GM18519 (cell line): ENCODE measurements around the gene ICA1.

Experiments
- ATAC-seq: cut with Tn5 transposase; IDR thresholded peaks from one replicate; pipeline ENCODE4 v1.9.1; 2021; ENCODE audit warnings: mild to moderate bottlenecking, moderate library complexity; ENCODE audit not compliant: unreplicated experiment, low FRiP score

ICA1 gene

DNA sequence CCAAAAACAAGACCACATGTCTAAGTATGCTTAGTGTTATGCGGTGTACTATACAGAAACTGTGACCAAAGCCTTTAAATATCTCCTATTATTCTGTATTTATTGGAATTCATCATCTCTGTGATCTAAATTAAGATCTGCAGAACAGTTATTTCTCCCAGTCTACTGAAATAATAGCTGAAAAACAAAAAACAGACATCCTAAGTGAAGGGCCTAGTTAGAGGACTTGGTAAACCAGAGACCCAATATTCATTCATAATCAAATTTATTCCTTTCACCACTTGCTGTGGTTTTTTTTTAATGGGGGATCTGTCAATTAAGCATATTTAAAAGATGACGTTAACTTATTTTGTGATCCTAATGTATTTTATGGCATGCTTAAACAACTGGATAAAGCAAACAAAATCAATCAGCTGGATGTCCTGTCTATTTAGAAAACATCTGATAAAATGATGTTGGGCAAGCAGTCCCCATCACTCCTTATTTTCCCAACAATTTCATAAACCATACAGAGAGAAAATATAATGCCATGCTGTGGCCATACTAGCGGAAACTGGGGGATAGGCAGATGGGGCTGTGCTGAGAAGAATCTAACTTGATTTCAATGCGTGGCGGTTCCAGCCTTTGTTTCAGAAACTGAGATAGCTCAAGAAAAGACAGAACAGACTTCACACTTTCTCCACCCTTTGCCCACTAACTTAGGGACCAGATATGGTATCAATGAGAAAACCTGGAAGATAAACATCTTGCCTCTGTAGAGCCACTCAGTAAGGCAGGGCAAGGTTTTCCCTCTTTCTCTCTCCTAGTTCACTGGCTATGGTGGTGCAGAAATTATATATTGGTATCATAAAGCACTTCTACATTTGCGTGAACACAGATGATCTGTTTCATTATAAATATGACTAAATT lies 32.9 kb downstream of the ICA1 start:
- ATAC-seq = no peak

DNA sequence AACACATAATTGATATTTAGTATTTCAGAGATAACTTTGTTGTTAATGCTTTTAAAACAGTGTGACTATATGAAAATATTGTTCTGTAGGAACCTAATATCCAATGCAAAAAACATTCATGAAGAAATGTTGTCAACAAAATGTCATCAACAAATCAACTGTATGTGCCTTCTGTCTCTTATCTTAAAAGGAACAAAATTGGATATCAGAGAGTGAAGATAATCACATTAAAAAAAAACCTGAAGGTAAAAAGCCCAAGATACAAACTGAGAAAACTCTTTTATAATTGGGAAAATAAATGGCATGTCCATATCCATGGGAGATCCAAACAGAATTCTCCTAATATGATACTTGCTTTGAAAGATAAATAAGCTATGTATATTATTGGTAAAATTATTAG lies 33.9 kb downstream of the ICA1 start:
- no peak for ATAC-seq

DNA sequence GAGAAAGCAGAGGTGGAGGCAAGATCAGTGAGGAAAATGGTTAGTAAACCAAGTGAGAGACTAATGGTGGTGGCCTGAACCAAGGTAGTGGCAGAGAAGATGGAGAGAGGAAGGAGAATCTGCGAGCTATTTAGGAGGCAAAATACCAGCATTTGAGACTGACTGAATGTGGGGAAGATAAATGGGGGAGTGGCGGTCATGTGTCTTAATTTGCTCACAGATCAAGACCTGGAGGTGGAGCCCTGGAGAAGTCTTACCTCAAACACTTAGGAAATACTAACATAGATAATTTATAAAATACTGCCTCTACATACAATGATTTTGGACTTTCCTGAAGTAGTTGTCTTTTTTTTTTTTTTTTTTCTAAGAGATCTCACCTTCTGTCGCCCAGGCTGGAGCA lies 34.7 kb downstream of the ICA1 start:
- ATAC-seq = no peak

DNA sequence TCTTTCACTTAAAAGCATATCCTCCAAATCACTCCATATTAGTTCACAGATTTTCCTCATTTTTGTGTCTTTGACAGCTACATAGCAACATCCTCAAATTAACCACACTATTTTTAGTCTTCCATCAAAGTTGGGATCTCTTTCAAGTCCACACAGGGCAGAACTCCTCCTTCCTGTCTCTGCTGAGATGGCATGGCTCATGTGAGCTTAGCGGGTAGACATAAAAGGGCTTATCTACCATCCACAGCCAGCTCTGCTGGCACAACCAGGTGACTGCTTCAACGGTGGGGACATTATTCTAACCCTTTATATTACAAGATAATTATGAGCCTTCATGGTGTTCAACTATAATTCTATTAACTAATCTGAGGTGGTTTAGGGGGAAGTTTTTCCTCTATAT lies 35.5 kb downstream of the ICA1 start:
- no peak for ATAC-seq

DNA sequence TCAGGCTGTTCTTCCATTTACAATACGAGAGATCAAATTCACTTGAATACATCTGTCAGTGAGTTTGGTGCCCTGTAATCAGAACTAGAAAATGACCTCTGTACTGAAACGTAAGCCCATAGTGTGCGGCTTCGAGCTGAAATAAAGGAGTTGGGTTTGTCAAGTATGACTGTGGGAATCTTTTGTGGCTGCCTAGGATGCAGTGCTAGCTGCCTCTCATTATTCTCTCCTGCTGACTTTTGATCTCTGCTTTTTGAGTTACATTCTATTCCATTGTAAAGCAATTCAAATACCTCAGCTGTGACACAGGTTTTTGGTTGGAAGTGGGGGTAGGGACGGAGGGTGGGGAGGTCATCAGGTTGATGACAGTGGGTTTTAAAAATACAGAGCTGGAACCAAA lies 40.4 kb downstream of the ICA1 start:
- ATAC-seq = no peak

DNA sequence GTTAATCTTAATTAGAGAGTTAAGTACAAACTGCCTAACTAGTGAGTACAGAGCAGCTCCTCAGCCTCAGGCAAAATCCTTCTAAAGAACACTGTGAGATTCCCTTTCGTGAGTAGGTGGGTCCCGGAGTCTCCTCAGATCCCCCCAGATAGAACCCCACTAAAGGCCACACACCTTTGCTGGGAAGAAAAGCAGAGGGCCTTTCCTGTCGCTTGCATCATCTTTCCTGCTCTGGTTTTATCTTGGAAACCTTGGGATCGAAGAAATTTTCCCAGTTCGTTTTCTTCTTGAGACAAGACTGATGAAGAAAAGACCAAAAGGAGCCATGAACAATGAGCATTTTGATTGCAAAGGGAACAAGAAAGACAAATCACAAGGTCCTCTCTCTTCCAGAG lies 40.9 kb downstream of the ICA1 start:
- ATAC-seq = no peak

DNA sequence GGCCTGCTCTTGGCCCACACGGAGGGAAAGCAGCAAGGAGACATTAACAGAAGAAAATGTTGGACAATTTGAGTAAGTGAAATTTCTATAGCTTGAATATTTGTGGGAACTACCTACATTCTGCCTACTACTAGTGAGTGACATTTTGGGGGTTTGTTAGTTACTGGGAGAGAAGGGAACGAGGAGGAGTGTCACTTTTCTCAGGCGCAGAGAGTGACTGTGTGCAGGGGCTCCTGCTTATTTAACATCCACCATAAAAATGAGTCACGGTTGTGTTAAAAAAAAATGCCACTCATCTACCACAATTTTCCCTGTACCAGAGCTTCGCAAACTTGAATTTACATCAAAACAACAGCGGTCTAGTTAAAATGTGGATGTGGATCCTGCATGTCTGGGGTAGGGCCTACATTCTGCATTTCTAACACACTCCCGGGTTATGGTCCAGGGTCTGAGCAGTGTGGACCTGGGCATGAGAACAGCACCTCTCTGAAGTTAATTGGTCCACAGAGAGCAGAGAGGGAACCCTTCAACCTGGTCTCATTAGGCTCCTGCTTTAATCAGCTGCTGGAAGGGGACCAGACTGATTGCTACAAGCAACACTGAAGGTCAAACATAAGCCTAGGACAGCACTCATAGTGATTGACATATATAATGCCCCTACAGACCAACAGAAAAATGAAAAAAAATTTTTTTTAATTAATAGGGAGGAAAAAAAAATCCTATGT lies 41.4 kb downstream of the ICA1 start:
- ATAC-seq = no peak

DNA sequence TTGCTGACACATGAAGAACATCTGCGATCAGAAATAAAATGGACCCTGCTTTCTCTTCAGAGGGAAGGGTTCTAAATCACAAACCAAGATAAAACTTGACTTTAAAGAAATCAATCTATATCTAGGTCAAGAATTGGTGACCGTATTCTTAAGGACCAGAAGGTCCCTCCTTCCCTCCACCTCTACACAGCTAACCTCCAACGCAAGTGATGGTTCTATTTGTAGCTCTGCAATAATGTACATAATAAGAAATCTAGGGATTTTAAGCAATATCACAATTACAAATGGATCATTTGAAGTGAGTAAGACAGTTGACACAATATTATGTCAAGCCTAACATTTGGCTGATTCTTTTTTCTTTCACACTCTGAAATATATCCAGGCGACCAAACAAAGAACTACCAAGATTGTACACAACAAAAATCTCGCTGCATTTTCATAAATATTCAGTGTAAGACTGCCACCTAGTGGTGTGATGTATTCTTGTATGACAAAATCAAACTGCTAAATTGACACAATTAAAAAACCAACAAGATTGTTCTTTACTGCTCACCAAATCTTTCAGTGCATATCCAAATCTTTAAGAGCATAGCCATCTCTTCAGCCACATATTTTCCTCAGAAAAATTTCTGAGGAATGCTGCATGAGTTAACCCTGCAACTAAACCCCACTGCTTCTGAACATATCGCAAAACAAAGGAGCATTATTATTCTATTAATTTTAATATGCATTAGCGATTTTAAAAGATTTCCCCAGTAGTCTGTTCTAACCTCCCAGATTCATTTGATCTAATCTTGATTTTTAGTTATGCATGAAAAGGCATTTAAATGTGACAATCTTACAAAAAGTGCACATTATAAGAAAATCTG lies 44.5 kb downstream of the ICA1 start:
- no peak for ATAC-seq

DNA sequence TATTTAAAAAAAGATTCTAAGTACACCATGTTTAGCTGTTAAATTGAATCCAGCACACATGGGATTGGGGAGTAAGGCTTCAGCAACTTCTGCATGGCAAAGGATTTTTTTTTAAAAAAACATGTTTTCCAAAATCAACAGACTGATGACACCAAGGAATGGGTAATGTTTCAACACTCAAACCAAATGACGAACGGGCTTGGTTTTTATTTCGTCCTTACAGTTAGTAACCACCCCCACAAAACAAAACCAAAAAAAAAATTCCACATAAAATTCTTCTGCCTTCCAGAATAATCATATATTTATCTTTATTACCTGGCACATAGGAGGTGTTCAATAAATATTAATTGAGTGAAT lies 45.7 kb downstream of the ICA1 start:
- no peak for ATAC-seq

DNA sequence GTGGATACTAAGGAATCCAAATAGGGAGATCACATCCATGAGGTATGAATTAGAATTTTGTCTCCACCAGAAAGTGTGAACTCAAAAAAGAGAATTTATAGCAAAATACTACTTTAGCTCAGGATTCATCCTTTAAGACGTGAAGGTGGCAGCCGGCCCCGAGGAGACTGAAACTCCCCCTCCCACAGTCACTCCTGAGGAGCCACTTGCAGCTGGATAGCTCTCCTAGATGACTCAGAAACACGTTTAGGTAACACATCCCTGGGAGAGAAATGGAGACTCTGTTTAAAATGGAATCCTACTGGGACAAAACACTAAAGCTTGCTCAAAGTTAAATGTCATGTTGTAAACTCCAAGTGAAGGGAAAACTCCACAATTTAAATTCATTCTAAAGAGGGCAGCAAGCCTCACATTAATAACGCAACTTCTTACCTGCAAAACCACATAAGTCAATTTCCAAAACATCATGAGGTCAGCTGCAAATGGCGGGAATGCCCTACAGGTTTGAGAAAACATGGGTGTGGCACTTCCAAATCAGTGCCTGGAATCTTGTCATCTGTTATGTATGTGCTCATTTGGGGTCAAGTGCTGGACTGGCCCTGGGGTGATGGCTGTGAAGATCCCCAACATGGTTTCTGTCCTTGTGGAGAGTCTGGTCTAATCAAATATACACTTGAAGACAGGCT lies 46.2 kb downstream of the ICA1 start:
- no peak for ATAC-seq

DNA sequence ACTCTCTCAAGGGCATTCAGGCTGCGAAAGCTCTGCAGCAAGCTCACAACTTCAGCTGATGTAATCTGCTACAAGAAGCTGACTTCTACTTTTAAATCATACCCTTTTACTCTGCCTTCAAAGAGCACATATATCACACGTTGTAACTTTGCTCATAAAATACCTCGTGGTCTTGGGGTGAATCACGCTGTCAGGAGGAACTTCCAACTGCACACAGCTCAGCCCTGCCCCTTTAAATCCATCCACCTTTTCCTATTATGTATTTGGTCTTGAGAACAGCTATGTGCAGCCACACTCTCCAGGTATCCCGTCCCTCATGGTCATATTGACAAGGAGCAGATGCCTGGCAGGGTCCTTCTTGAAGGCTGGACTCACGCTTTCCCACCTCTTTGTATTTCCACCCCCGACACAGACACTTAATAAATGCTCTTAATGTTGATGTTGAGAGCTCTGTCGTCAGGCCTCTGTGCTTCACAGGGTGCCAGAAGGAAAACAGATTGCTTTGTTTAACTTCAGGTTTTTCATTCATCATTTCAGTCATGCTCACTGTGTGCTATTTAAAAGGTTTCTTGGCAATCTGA lies 47.6 kb downstream of the ICA1 start:
- ATAC-seq = no peak

DNA sequence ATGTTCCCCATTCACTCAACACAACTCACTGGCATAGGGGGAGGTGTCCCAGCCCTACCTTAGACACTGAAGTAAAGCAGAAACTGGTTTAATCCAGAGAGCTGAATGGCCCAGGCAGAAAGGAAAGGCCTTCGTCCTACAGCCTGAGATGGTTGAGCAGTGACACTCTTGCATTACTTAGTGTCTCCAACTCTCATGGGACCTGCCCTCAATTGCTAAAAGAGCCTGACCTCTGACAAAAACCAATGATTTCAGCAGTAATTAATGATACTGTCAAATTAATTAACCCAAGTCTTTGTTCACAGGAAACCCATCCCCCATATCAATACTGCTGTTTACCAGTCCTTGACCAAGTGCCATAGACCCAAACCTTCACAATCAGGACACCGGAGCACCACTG lies 48.6 kb downstream of the ICA1 start:
- ATAC-seq = no peak

DNA sequence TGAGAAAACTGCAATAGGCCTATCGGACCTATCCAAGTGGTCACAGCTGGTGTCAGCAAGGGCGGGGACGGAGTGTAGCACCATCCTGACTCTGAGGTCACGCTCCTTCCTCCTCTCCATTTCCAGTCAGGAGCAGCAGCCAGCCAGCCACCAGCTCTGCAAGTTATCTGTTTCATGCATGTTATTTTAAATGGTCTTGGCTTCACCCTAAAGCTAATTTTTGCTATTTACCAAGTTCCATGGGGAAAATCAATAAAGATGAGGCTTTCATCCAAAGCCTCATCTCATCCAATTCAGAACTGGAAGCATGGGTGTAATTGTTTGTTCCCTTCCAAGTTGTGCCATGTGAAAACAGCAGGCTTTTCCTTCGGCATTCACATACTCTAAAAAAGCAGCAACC lies 49.3 kb downstream of the ICA1 start:
- ATAC-seq = no peak

DNA sequence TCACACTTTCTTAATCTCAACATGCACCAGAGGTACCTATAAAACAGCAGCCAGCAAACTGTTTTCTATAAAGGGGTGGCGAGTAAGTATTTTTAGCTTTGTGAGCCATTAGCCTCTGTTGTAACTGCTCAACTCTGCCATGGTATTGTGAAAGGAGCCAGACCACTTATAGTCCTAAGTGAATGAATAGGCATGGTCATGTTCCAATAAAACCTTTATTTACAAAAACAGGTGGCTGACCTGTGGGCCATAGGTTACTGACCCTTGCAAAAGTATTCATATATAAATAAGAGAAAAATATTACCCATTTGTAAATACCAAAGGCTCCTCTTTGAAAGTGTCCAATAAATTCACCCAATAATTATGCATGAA lies 50.3 kb downstream of the ICA1 start:
- ATAC-seq = no peak

DNA sequence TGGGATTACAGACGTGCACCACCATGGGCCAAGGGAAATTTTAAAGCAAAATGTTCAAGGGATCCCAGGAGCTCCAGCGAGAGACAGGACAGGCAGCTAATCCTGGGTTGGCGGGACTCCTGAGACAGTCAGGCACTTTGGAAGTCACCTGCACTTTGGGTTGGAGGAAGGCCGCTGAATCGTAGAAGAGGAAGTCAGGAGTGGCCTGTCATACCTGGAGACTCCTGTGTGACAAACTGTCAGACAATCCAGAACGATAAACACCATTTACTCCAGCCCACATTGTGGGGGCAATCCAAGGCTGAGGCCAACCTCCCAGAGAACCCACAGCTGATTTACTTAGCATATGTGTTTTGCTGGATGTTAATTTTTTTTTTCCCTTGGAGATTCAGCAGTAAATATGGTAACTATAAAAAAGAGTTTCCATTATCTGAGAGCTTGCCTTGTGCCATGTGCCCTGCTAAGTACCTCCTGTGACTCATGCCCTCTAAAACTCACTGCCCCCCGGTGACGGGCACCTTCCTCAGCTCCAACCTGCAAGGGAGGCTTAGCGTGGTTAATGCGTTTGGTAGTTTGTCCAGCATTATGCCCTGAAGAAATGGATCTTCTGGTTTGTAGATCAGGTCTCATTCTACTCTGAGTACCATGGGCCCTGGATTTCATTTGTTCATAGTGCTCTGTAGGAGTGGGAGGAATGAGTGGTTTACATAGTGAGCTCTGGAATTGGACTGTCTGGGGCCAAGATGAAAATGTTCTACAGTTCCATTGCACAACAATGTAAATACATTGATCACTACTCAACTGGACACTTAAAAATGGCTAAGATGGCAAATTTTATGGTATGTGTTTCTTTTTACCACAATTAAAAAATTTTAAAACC lies 50.9 kb downstream of the ICA1 start:
- no peak for ATAC-seq

DNA sequence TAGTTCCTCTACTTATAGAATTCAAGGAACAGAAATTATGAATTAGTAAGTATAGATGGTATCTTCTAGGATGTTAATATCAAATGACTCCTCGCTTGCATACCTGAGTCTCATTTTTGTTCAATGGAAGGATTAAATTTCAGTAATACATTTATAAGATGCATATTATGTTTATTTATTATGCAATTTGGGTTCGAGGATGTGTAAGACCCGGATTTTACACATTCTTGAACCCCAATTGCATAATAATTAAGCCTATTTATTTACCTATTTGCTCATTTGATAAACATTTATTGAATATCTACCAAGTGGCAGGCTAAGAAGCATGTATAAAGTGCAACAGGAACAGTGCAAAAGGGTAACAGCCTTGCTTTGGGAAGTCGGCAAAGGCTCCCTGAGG lies 52.6 kb downstream of the ICA1 start:
- ATAC-seq = no peak

DNA sequence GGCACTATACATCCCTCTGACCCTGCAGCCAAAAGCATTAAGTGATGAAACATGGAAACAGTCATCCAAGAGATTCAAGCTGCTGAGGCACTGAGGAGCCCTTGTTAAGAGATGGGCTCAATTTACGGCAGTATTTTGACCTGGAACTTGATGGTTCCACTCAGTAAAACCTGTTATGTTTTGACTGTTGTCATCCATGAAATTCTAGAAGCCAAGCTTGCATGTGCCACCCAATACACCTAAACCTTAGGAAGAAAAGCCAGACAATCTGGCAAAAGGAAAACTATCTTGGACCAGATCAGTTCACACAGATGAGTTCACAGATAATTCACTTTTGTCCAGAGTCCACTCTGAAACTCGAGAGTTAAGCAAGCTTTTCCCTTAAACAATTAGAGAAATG lies 53.2 kb downstream of the ICA1 start:
- ATAC-seq = no peak

DNA sequence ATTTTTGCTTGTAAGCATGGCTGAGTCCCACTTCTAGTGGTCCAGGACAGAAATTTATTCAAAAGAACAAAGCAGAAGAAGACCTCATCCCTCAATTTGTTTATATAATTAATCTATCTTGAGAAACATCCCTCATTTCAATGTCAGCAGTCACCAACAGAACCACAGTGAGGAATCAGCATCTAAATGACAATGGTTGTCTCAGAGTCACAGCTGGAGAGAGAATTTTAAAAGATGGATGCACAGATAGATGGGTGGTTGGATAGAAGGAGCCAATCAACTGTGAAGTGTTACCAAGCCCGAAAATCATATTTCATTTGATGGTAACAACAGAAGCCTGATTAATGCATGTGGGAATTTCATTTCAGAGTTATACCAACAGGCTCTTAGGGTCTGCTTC lies 55.0 kb downstream of the ICA1 start:
- no peak for ATAC-seq

DNA sequence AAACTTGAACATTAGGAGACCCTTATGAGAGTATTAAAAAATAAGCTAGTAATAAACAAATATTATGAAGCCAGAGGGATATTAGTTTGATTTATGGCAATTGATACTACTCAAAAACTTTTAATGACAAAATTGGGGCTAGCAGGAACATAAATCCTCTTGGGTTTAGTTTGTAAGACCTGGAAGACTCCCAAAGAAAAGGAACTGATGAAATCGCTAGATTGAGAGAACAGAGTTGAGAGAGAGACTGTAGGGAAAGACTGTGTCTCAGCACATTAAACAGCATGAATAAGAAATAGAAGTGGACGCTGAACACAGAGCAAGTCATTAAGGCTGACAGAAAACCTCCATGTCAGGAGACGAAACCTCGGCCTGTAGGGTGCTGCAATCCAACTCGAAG lies 56.4 kb downstream of the ICA1 start:
- no peak for ATAC-seq
